Ovary (tissue), 3 donors: Measurements from ENCODE around the gene ACTG2.

ENCODE experiments used
- POLR2A ChIP-seq: fragments of 450-650 bp; IDR thresholded peaks from one replicate; pipeline ENCODE4 v1.6.1; 2017; ENCODE audit warnings: antibody characterized with exemption, mild to moderate bottlenecking, moderate library complexity
- TF ChIP-seq, protein P1 (sequence below), 3 donors: fragments of 450-650 bp in 2 of 3; fragments of 200-600 bp in 1 of 3; IDR thresholded peaks; one replicate each; pipeline versions ENCODE4 v1.5.1 to v1.8.0; 2016 to 2022; ENCODE audit warnings: antibody characterized with exemption in 3 of 3, mild to moderate bottlenecking in 1 of 3
- donor health status: DM: no; HTN: no; CAD: no.

DNA sequence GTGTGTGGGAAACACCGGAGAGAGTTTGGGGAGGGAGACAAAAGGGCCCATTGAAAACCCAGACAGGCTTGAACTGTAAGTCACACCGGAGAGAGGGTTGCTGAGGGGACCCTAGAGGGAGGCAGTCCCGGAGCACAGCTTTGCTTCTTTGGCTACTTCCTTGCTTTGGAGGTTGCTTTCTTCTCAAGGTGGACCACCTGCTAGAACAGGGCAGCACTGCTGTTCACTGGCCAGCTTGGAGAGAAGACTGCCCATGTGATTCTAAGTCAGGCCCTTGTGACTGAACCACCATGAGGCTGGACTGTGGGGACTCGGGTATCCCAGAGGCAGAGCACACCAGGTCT lies 4.4 kb downstream of the ACTG2 start:
- TF ChIP-seq POLR2A, result no peak
- TF ChIP-seq, protein P1, sequence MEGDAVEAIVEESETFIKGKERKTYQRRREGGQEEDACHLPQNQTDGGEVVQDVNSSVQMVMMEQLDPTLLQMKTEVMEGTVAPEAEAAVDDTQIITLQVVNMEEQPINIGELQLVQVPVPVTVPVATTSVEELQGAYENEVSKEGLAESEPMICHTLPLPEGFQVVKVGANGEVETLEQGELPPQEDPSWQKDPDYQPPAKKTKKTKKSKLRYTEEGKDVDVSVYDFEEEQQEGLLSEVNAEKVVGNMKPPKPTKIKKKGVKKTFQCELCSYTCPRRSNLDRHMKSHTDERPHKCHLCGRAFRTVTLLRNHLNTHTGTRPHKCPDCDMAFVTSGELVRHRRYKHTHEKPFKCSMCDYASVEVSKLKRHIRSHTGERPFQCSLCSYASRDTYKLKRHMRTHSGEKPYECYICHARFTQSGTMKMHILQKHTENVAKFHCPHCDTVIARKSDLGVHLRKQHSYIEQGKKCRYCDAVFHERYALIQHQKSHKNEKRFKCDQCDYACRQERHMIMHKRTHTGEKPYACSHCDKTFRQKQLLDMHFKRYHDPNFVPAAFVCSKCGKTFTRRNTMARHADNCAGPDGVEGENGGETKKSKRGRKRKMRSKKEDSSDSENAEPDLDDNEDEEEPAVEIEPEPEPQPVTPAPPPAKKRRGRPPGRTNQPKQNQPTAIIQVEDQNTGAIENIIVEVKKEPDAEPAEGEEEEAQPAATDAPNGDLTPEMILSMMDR (IDR thresholded peaks at IDR 0.05), result no peak
